Fibroblast of lung (primary cell): ENCODE results near the gene TMEM223. TPM values are rescaled to one million over a fixed set of nuclear protein-coding genes. Genes with fewer than 3 reads are reported as not detected.
A peak's percentile ranks its signal among the peaks of the same experiment; 100 is the strongest.

Source experiments
- DNase-seq, 2 donors: peaks; one replicate each; pipeline versions ENCODE4 v3.0.0 to v3.0.0-alpha.2; 2010; ENCODE audit warnings: low read depth in 2 of 2
- H2AFZ ChIP-seq: 2 replicates; pipeline ENCODE4 v1.5.1; 2012; ENCODE audit warnings: low read length, control low read depth, inconsistent platforms
- H3K27ac ChIP-seq: 2 replicates; pipeline ENCODE4 v1.5.1; 2011; ENCODE audit warnings: low read length, control low read depth; ENCODE audit not compliant: insufficient read depth
- H3K27me3 ChIP-seq: 2 replicates; pipeline ENCODE4 v1.5.1; 2011; ENCODE audit warnings: mild to moderate bottlenecking, low read length; ENCODE audit not compliant: control insufficient read depth, insufficient read depth
- H3K36me3 ChIP-seq: 2 replicates; pipeline ENCODE4 v1.5.1; 2011; ENCODE audit warnings: low read length; ENCODE audit not compliant: control insufficient read depth, insufficient read depth
- H3K4me1 ChIP-seq: 2 replicates; pipeline ENCODE4 v1.5.1; 2011; ENCODE audit warnings: low read length; ENCODE audit not compliant: control insufficient read depth, insufficient read depth; ENCODE audit errors: extremely low read depth
- H3K4me2 ChIP-seq: 2 replicates; pipeline ENCODE4 v1.5.1; 2011; ENCODE audit warnings: low read length, control low read depth; ENCODE audit not compliant: insufficient read depth; ENCODE audit errors: extremely low read depth
- H3K4me3 ChIP-seq, 4 experiments: fragments of 200-600 bp in 1 of 4; sonication (generic) in 1 of 4; replicated peaks in 1 of 4; 2 replicates each; pipeline ENCODE4 v1.5.1; 2011 to 2016; ENCODE audit warnings: low read length in 4 of 4, low read depth in 3 of 4, mild to moderate bottlenecking in 3 of 4, control low read depth in 2 of 4, inconsistent platforms in 1 of 4, mixed read lengths in 1 of 4; ENCODE audit not compliant: insufficient read depth in 1 of 4; ENCODE audit errors: control extremely low read depth in 1 of 4
- H3K79me2 ChIP-seq: 2 replicates; pipeline ENCODE4 v1.5.1; 2012; ENCODE audit warnings: mild to moderate bottlenecking, low read length, inconsistent platforms; ENCODE audit not compliant: control insufficient read depth, insufficient read depth
- H3K9ac ChIP-seq: 2 replicates; pipeline ENCODE4 v1.5.1; 2011; ENCODE audit warnings: mild to moderate bottlenecking, low read length, control low read depth; ENCODE audit not compliant: insufficient read depth
- H3K9me3 ChIP-seq: 2 replicates; pipeline ENCODE4 v1.5.1; 2012; ENCODE audit warnings: low read depth, low read length; ENCODE audit not compliant: control insufficient read depth, insufficient read depth
- H4K20me1 ChIP-seq: 2 replicates; pipeline ENCODE4 v1.5.1; 2011; ENCODE audit warnings: low read length; ENCODE audit not compliant: control insufficient read depth, insufficient read depth; ENCODE audit errors: extremely low read depth
- CTCF ChIP-seq, 2 donors: IDR thresholded peaks in 1 of 2; conservative IDR thresholded peaks in 1 of 2; 1 replicate in 1 of 2; 2 replicates in 1 of 2; pipeline ENCODE4 v1.5.1; 2011 to 2012; ENCODE audit warnings: low read length in 2 of 2, control low read depth in 1 of 2, inconsistent platforms in 1 of 2, low read depth in 1 of 2, mild to moderate bottlenecking in 1 of 2
- EZH2 ChIP-seq: IDR thresholded peaks from 2 replicates; pipeline ENCODE4 v1.5.1; 2012; ENCODE audit warnings: low read length, control low read depth, mild to moderate bottlenecking; ENCODE audit errors: missing control alignments
- polyA plus RNA-seq, 2 donors: library from polyadenylated mRNA; depleted of rRNA in 1 of 2; stranded (reverse) in 1 of 2; unstranded in 1 of 2; fragments of >200 nt; gene quantifications; 2 replicates each; pipeline ENCODE4 v1.2.1, GENCODE V29; 2011 to 2012; ENCODE audit warnings: missing spikeins in 1 of 2
- total RNA-seq: library from RNA; depleted of rRNA; stranded (reverse); fragments of >200 nt; gene quantifications from 2 replicates; pipeline ENCODE4 v1.2.1, GENCODE V29; 2014

Gene TMEM223
- total and polyA plus RNA-seq, 2 donors (not counting 1 experiment from before 2014, with no cell fraction given), result 11.7 to 15.4 TPM

GRCh38 chr11:62757846-62758788, 33.7 kb downstream of the TMEM223 start:
- Histone ChIP-seq H3K4me3 (no peak overlapping the region), H3K4me1 (no peaks in the 10 kb centered on the region)
- TF ChIP-seq CTCF (conservative IDR thresholded peaks at IDR 0.05 in 1 of 2, IDR thresholded peaks at IDR 0.05 in 1 of 2; ENCODE audit: low read depth in 1 of 2, low read length in 2 of 2) (no peak), EZH2 (no peak)

GRCh38 chr11:62755086-62755615, 36.7 kb downstream of the TMEM223 start:
- H3K79me2 ChIP-seq, result peaks cover 7% of the 10 kb centered on the region
- TF ChIP-seq EZH2, result no peak
- no peak for TF ChIP-seq CTCF (conservative IDR thresholded peaks at IDR 0.05 in 1 of 2, IDR thresholded peaks at IDR 0.05 in 1 of 2; ENCODE audit: low read depth in 1 of 2, low read length in 2 of 2)
- H3K36me3 ChIP-seq, result peaks cover 5% of the 10 kb centered on the region
- H3K27ac ChIP-seq, result no peak overlapping the region
- H3K27me3 ChIP-seq, result no peaks in the 10 kb centered on the region
- H2AFZ ChIP-seq, result no peak overlapping the region
- H4K20me1 ChIP-seq, result no peaks in the 10 kb centered on the region
- H3K4me2 ChIP-seq, result no peak overlapping the region
- no peaks in the 10 kb centered on the region for H3K9me3 ChIP-seq
- no peaks in the 10 kb centered on the region for H3K4me1 ChIP-seq
- H3K9ac ChIP-seq, result no peak overlapping the region
- H3K4me3 ChIP-seq, result no peak overlapping the region
- DNase-seq, result no peak

More at GRCh38 chr11:62757846-62758788, 33.7 kb downstream of the TMEM223 start:
- Histone ChIP-seq H3K79me2 (peaks cover 8% of the 10 kb centered on the region), H3K36me3 (no peaks in the 10 kb centered on the region), H3K27ac (no peak overlapping the region), H3K27me3 (no peaks in the 10 kb centered on the region), H3K9me3 (no peaks in the 10 kb centered on the region), H3K9ac (no peak overlapping the region), H4K20me1 (no peaks in the 10 kb centered on the region), H2AFZ (peak overlapping the region; percentile 26), H3K4me2 (no peak overlapping the region)
- DNase-seq, result no peak
